PFSK-1 (cell line): ENCODE measurements around the gene AKR1D1.

Source experiments
- POLR2AphosphoS5 ChIP-seq: IDR thresholded peaks from 2 replicates; pipeline ENCODE4 v1.6.1; 2012; ENCODE audit warnings: low read depth, mild to moderate bottlenecking, control low read depth, low read length, moderate library complexity
- SIN3A ChIP-seq: IDR thresholded peaks from 2 replicates; pipeline ENCODE4 v1.6.1; 2012; ENCODE audit warnings: mild to moderate bottlenecking, low read length, moderate library complexity, borderline replicate concordance; ENCODE audit not compliant: insufficient read depth
- TAF1 ChIP-seq: IDR thresholded peaks from 2 replicates; pipeline ENCODE4 v1.6.1; 2012; ENCODE audit warnings: low read length, control low read depth, borderline replicate concordance; ENCODE audit not compliant: insufficient read depth
- TF ChIP-seq, protein P1 (sequence below), 2 experiments: IDR thresholded peaks; 2 replicates each; pipeline versions ENCODE4 v1.6.1 to v1.8.0; 2011 to 2012; ENCODE audit warnings: low read depth in 2 of 2, low read length in 2 of 2, control low read depth in 1 of 2, inconsistent platforms in 1 of 2, mild to moderate bottlenecking in 1 of 2, moderate library complexity in 1 of 2; ENCODE audit not compliant: insufficient read depth in 1 of 2

DNA sequence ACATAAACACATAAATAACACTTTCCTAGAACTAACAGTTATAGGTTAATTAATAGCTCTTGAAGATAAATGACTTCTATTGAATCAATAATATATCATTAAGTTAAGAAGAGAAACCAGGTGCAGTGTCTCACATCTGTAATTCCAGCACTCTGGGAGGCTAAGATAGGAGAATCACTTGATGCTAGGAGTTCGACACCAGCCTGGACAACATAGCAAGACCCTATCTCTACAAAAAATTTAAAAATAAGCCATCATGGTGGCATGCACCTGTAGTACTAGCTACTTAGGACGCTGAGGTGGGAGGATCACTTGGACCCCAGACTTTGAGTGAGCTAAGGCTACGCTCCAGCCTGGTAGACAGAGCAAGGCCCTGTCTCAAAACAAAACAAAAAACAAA, 38.8 kb downstream of the AKR1D1 start:
- TF ChIP-seq SIN3A: no peak
- TF ChIP-seq POLR2AphosphoS5: no peak
- TF ChIP-seq, protein P1, sequence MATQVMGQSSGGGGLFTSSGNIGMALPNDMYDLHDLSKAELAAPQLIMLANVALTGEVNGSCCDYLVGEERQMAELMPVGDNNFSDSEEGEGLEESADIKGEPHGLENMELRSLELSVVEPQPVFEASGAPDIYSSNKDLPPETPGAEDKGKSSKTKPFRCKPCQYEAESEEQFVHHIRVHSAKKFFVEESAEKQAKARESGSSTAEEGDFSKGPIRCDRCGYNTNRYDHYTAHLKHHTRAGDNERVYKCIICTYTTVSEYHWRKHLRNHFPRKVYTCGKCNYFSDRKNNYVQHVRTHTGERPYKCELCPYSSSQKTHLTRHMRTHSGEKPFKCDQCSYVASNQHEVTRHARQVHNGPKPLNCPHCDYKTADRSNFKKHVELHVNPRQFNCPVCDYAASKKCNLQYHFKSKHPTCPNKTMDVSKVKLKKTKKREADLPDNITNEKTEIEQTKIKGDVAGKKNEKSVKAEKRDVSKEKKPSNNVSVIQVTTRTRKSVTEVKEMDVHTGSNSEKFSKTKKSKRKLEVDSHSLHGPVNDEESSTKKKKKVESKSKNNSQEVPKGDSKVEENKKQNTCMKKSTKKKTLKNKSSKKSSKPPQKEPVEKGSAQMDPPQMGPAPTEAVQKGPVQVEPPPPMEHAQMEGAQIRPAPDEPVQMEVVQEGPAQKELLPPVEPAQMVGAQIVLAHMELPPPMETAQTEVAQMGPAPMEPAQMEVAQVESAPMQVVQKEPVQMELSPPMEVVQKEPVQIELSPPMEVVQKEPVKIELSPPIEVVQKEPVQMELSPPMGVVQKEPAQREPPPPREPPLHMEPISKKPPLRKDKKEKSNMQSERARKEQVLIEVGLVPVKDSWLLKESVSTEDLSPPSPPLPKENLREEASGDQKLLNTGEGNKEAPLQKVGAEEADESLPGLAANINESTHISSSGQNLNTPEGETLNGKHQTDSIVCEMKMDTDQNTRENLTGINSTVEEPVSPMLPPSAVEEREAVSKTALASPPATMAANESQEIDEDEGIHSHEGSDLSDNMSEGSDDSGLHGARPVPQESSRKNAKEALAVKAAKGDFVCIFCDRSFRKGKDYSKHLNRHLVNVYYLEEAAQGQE (IDR thresholded peaks at IDR 0.05; ENCODE audit: insufficient read depth in 1 of 2, low read depth in 2 of 2, low read length in 2 of 2): no peak
- no peak for TF ChIP-seq TAF1
